AG10803 (cell line): Measurements from ENCODE around the gene ANKS1B.
A peak's percentile ranks its signal among the peaks of the same experiment; 100 is the strongest.
"Not testable (repeated sequence)": the region's sequence is repeated elsewhere in the genome, so short reads cannot be mapped to it uniquely, and the experiment has no call there.

ENCODE experiments used
- DNase-seq: peaks from one replicate; pipeline ENCODE4 v3.0.0; 2010; ENCODE audit warnings: low read depth
- H3K4me3 ChIP-seq: 2 replicates; pipeline ENCODE4 v1.5.1; 2011; ENCODE audit warnings: mild to moderate bottlenecking, low read length, control low read depth
- TF ChIP-seq, protein P1 (sequence below): conservative IDR thresholded peaks from 2 replicates; pipeline ENCODE4 v1.5.1; 2011; ENCODE audit warnings: mild to moderate bottlenecking, low read length, control low read depth, inconsistent platforms

Gene ANKS1B

DNA sequence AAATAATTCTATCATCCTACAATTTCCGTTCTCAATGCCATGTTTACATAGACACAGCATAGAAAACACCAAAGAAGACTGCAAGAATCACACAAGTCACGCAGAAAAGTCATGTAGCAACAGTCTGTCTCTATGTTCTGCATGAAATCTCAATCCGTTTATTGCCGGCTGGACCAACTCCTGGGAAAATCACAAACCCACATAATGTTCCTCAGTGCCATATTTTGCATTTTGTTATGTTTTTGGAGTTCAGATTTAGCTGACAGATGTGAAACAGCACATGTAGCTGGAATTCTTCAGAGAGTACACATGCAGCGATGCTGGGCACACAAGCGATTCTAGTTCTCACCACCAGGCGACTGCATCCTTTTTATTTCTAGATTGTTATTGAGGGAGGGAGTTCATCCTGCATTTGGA lies 1146.5 kb downstream of the ANKS1B start:
- H3K4me3 ChIP-seq = no peak overlapping the region
- TF ChIP-seq, protein P1, sequence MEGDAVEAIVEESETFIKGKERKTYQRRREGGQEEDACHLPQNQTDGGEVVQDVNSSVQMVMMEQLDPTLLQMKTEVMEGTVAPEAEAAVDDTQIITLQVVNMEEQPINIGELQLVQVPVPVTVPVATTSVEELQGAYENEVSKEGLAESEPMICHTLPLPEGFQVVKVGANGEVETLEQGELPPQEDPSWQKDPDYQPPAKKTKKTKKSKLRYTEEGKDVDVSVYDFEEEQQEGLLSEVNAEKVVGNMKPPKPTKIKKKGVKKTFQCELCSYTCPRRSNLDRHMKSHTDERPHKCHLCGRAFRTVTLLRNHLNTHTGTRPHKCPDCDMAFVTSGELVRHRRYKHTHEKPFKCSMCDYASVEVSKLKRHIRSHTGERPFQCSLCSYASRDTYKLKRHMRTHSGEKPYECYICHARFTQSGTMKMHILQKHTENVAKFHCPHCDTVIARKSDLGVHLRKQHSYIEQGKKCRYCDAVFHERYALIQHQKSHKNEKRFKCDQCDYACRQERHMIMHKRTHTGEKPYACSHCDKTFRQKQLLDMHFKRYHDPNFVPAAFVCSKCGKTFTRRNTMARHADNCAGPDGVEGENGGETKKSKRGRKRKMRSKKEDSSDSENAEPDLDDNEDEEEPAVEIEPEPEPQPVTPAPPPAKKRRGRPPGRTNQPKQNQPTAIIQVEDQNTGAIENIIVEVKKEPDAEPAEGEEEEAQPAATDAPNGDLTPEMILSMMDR = peak; percentile 53
- DNase-seq = peak; percentile 65

DNA sequence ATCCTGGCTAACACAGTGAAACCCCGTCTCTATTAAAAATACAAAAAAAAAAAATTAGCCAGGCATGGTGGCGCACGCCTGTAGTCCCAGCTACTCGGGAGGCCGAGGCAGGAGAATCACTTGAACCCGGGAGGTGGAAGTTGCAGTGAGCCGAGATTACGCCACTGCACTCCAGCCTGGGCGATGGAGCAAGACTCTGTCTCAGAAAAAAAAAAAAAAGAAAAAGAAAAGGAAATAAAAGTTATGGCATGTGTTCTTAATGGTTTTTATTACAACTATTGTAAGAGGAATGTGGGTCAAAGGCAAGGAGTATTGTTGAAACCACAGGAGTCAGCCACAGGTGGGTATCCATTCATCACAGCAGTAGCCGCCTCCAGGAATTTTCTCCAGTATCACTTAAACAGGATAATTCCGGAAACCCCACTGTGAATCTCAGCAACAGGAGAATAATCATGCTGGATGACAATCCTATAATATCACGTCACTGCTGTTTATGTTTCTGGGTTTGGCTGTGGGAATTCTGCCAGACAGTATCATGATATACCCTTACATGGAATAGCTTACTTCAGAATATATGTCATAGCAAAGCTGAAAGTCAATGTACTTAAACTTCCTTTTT lies 1147.5 kb downstream of the ANKS1B start:
- H3K4me3 ChIP-seq = not testable (repeated sequence)
- DNase-seq = peak; percentile 21

DNA sequence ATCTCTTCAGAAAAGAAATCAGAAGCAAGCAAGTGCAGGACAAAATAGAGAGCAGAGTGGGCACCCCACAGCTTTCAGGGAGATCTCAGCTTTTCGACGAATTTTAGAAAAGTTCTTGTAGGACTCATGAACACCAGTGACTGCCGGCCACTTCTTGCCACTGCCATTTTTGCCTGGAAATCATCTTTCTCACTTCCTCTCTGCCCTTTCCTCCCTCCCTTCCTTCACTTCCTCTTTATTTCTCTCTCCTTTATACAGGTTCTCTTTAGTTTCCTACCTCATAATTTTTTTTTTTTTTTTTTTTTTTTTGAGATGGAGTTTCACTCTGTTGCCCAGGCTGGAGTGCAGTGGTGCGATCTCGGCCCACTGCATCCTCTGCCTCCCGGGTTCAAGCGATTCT lies 1154.1 kb downstream of the ANKS1B start:
- TF ChIP-seq, protein P1 = no peak
- H3K4me3 ChIP-seq = no peak overlapping the region
- no peak for DNase-seq

DNA sequence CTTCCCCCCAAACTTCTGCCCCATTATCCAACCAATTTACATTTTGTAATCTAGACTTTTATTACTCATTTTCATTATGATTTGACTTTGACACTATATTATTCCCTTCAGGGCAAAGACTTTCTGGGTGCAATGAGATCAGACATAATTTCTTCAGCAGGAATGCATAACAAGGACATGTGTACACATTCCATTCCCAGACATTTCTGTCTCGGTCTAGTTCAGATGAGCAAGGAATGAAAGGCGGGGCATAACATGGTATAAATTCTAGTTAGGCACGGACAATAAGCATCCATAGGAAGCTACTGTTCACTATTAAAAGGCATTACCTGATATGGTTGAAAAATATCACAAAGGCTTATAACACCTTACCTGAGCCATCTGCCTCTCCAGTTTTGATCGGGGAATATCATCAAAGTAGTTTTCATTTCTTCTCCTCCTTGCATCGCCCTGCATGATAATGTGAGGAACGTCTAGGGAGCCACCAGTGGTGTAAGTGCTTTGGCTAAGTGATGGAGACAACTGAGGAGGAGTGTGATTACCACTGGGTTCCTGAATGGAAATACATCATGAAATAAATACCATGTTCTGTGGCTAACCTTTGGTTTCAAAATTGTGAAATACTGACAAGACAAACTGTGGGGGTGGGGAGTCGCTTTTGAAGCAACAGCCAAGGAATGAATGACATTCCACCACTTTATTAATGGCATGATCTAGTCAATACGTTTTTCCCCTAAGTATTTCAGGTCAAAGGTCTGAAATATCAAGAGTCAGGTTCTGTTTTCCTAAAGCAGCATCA lies 1155.7 kb downstream of the ANKS1B start:
- TF ChIP-seq, protein P1 = no peak
- DNase-seq = peak; percentile 44
- H3K4me3 ChIP-seq = no peak overlapping the region

GRCh38 chr12:98823012-98823411 lies 1161.7 kb downstream of the ANKS1B start:
- TF ChIP-seq, protein P1 = no peak
- no peak overlapping the region for H3K4me3 ChIP-seq
- DNase-seq = no peak

DNA sequence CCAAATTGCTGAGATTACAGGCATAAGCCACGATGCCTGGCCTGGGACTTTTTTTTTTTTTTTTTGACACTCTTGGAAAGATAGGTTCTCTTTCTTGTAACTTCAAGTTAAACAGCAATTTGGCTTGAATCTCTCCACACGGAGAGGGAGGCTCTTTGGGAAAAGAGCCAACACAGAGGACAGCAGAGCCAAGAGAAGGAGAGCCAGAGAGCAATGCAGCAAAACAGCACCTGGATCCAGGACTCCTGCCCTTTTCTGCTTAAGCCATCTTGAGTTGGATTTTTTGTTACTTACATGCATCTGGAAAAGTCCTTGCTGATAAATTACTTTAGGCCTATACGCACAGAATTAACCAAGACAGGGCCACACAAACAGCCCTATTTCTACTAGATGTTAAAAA lies 1162.9 kb downstream of the ANKS1B start:
- no peak for DNase-seq
- TF ChIP-seq, protein P1 = no peak
- no peak overlapping the region for H3K4me3 ChIP-seq

DNA sequence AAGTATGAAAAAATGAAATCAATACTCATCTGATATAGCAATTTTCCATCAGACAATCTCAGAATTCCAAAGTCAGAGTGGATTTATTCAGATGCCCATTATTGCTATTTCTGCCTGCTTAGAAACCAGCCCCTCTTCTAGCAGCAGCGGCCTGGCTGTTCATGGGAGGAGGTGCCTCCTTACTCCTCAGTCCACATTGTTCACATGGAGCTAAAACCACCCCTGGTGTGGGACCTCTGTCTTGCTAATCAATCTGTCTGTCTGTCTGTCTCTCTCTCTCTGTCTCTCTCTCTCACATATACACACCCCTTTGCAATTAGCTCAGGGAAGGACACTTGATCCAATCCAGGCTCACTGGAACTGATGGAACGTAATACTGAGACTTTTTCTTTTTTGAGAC lies 1163.5 kb downstream of the ANKS1B start:
- no peak for DNase-seq
- H3K4me3 ChIP-seq = no peak overlapping the region
- TF ChIP-seq, protein P1 = no peak
